ENCODE results near the gene HID1. TPM values are rescaled to one million over a fixed set of nuclear protein-coding genes. Genes with fewer than 3 reads are reported as not detected.
"Not testable (repeated sequence)": the region's sequence is repeated elsewhere in the genome, so short reads cannot be mapped to it uniquely, and the experiment has no call there.

Gene HID1
- total RNA-seq, 1 experiment from 2014 or later: 27.5 TPM

DNA sequence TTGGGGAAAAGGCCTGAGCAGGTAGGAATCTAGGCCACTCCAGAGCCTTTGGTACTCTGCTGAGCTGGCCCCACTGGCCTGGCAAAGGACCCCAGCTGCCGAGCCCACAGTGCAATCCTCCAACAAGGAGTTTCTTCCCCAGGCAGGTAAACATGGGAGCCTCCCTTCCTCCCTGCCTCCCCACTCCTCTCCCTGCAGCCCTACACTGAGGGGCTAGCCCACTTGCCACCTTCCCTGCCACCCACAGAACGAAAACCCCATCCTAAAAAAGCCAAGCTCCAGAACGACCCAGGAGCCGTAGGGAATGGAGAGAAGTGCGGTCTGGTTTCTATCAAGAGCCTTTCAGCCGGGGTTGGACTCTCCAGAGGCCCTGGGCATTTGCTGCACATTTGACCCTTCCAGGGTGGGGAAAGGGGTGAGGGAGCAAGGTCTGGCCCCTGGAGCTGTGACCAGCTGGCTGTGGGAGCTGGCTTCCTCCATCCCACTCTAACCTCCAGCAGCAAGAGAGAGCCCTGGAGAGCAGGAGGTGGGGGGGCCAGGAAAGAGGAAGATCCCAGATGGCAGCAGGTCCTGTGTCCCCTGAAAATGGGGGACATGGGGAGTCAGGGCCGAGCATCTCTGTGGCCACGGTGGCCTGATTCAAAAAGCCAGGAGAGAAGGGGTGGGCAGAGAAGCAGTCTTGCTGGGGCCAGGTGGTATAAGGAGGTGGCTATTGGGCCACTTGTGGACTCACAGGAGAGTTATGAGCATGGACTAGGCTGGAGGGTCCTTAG, 1.3 kb downstream of the HID1 start:
- DNase-seq (ENCODE audit: low spot score): no peak

DNA sequence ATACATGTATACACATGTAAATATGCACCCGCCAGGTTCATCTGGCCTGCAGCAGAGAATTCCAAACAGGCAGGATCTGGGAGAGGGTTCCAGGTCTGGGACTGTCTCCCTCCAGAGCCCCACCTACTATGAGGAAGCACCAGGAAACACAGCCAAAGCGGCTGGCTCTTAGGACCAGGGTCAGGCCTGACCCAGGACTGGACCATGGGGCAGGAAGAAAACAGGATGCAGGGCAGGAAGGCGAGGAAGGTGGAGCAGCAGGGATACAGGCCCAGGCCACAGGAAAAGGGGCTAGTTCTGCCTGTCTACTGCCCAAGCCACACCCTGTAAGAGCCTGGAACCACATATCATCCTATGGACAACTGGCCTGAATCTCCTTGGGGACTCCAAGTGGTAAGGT, 2.2 kb downstream of the HID1 start:
- no peak for DNase-seq (ENCODE audit: low spot score)

DNA sequence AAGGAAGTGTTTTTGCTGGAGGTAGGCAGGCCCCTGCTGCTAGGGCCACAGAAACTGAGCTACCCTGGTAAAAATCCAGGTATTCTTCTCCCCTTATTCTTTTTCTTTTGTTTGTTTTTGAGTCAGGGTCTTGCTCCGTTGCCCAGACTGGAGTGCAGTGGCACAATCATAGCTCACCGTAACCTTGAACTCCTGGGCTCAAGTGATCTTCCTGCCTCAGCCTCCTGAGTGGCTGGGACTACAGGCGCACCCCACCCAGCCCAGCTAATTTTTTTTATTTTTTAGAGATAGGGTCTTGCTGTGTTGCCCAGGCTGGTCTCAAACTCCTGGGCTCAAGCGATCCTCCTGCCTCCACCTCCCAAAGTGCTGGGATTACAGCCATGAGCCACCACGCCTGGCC, 3.1 kb downstream of the HID1 start:
- not testable (repeated sequence) for DNase-seq (ENCODE audit: low spot score)

DNA sequence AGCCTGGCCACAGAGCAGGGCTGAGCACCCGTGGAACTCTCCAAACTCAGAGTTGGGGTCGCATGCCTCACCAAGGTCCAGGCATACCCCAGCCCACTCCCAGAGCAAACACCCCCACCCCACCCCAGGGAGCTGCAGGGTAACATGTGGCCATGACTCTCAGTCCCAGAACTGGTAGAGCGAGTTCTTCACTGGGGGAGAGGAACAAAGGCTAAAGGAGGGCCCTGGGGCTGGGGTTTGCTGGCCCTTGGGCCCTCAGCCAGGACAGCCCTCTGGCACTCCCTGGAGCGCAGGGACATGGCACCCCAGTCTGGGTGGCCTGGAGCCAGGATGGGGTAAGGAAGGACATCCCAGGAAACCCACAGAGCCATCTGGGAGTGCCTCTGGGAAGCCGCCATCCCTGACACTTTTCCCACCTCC, 4.2 kb downstream of the HID1 start:
- peak; percentile 80 for DNase-seq (ENCODE audit: low spot score)

DNA sequence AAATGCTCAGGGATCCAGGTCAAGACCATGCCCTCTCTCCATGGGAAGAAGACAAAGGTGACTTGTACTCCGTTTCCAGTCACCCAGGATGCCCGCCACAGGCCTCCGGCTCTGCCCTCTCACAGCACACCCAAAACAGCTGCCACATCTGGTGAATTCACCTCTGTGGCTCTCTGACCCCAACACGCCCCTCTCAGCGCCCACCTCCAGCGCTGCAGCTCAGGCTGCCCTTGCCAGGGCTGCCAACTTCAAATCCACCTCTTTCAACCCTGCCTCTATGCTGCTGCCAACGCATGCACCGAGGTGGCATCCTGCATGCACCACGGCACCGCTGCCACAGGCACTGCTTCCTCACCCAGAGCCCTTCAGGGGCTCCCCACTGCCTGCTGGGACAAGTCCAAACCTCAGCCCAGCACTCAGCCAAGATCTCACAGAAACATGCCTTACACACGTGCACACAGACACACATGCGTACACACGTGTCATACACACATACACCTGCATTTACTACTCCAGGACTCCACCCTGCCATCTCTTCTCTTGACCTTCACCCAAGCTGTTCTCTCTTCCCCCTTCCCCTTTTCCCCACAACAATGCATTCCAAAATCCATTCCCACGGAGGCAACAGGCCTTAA, 7.5 kb downstream of the HID1 start:
- no peak for DNase-seq (ENCODE audit: low spot score)

DNA sequence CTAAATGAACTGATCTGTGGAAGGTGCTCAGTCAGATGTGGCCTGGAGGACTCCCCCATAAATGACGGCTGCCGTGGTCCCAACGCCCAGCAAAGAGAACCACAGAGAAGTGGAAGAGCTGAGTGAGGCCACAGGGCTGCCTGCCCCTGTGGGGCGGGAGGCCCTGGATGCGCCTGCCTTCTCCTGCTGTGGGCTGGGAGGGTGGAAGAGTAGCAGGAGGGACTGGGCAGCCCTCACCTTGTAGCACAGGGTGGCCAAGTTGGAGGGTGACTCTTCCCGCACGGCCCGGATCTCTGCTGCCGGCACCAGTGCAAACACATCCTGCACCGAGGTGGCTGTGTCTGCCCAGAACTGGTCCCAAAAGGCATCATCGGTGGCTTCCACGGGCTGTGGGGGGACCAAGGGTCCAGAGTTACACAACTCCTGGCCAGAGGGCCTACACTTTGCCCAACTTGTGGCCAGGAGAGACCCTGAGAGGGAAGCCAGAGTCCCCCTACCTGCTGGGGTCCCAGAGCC, 8.3 kb downstream of the HID1 start:
- DNase-seq (ENCODE audit: low spot score): no peak

DNA sequence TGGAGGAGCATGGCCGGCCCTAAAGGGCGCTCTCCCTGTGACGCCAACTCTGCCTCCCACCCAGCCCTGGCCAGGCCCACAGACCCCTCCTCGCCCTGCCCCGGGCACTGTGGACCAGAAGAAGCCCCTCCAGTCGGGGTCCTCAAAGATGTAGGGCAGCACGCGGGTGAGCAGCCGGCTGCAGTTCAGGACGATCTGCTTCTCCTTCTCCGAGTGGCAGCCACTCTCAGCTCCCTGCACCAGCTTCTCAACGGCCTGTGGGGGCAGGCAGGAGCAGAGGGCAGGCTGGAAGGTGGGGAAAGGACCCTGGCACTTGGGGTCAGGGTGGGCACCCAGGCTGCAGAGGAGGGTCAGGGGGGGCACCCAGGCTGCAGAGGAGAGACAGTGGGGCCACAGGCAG, 8.9 kb downstream of the HID1 start:
- DNase-seq (ENCODE audit: low spot score): no peak

DNA sequence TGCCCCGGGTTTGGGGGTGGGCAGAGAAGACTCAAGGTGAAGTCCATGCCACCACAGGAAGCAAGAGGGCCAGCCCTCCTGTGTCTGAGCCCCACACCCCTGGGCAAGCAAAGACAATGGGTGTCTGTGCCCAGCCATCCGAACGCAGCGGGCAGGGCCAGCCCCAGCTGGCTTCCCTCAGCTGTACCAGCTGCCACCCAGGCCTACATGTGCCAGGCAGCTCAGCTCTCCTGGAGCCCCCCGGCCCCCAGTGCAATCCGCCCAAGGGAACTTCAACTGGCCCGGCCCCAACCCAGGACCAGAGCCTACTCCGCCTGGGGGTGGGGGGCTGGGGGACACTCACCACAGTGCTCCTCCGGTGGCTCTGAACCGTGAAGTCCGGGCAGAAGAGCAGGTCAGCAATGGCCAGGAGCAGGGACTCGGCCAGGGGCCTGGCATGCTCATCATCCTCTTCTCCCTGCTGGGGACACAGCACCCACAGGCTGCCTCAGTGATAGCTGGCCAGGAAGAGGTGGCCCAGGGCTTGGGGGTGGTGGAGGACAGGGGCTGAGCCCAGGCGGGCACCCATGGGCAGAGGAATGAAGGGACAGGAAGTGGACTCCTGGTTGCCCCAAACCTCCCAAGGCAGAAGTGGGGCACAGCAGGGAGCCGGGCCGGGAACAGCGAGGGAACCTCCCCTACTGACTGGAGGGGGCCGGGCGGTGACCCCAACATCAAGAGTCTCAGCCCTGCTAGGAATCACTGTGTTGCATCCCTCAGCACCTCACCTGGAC, 9.8 kb downstream of the HID1 start:
- no peak for DNase-seq (ENCODE audit: low spot score)

DNA sequence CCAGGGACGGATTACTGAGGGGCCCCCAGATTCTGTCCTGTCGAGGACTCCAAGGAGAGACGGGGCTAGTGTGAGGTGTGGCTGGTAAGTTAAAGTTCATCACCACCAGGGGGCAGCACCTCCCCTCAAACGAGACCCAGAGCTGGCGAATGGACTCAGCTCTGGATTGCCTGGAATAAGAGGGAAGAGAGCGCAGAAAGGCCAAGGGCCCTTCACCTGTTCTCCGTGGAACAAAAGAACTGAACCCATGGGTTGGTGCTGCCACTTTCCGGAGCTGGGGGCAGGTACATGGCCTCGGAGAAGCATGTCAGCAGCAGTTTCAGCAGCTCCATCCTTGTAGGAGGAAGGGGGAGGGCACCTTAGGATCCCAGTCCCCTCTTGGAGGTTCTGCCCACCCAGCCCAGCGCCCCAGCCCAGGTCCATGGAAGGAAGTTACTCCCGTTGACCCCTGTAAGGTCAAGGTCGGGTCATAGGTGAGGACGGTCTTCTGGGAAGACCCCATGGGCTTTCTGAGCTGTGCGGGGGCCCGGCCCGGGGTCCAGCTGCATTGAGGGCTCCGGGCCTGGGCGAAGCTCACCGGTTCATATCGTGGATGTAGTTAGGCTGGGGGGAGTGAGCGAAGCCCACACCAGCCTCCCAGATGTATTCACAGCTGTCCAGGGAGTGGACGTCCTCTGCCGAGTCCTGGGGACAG, 10.8 kb downstream of the HID1 start:
- DNase-seq (ENCODE audit: low spot score): peak; percentile 91

DNA sequence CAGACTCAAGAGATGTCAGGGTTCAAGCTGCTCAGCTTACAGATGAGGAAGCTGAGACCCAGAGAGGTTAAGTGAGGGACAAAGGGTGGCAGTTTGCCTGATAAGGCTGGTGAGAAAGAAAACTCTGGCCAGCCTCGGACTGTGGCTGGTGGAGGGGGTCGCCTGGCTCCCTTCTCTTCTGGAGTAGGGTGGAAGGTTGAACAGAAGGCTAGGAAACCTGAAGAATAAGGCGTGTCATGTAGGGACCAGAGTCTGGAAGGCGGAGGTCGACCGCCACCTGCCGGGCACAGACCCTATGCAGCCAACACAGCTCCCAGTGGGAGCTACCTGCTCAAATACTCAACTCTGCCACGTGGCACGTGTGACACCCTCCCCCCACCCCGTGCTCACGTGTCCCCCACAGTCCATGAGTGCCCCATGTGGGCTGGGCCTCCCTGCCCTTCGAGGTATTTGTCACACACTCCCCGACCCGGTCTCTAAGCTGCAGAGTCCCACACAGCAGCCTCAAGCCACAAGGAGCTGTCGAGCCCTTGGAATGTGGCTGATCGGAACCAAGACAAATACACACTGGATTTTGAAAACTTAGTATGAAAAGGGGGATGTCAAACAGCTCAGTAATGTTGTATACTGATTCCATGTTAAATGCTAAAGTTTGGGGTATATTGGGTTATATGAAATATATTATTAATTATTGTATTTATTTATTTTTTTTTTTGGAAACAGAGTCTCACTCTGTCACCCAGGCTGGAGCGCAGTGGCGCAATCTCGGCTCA, 11.8 kb downstream of the HID1 start:
- DNase-seq (ENCODE audit: low spot score): peak; percentile 81

DNA sequence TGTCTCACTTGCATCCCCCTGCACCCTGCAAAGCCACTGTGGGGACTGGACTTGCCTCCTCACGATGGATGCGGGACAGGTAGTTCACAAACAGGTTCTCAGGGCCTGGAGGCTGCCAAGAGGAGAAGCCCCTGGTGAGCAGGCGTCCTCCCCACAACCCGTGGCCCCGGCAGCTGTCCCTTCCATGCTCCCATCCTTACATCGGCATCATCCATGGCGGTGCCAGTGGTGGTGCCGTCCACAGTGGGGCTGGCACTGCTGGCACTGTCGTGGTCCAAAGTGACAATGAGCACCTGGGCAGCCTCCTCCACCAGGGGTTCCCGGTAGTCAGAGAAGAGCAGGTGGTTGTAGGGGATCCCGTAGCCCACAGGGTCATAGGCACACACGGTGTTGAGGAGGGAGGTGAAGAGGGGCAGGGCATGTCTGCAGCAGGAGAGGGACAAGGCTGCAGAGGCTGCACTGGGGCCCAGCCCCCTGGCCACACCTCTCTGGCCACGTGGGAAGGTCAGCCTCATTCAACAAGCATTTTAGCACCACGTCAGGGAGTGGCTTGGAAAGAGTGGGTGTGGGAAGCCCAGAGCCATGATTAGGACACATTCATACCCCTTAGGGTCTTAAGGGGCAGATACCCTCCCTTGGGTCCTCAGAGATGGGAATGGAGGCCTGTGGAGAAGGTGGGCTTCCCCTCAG, 12.6 kb downstream of the HID1 start:
- no peak for DNase-seq (ENCODE audit: low spot score)

DNA sequence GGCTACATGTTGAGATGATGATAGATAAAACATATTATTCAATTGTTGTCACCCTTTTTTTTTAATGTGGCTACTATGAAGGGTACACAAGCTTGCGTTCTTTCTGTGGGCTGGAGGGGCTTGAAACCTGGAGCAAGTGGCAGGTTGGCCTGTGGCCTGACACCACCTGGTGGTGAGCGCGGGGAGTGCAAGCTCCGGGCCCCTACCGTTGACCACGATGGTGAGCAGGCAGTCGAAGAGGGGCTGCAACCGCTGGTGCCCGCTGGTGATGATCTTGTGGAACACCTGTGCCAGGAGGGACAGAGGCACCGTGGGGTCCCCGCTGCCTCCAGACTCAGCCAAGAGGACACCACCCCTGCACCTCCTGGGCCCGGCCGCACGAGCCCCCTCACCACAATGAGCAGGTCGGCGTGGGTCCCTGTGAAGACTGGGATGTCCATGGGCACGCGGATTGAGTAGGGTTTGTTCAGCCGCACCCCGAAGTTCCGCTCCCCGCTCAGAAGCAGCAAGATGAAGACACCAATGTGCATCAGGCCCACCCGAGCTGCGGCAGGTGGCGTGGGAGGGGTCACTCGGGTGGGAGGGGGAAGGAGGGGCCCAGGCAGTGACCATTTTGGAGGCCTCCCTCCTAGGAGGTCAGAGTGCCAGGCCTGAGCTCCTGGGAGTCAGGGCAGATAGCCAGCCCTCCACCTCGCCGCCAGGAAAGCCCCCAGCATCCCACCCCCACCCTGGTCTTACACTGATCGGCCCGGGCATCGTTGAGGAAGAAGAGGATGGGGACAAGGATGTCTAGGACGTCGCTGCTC, 14.4 kb downstream of the HID1 start:
- DNase-seq (ENCODE audit: low spot score): peak; percentile 68

DNA sequence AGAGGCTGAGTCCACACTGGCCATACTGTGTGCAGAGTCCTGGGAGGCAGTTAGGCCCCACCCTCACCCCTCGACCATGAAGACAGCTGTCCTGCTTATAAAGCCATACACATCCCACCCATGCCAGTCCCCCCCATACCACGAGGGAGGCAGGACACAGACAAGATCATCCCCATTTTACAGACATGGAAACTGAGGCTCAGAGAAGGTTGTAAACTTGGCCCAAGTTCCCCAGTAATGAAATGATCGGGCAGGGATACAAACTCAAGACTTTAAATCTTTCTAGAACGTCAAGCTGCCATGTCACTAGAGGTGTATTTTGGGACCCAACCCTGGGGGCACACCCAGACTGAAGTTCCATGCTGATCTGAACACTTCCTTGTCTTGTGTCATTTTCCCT, 16.5 kb downstream of the HID1 start:
- no peak for DNase-seq (ENCODE audit: low spot score)

DNA sequence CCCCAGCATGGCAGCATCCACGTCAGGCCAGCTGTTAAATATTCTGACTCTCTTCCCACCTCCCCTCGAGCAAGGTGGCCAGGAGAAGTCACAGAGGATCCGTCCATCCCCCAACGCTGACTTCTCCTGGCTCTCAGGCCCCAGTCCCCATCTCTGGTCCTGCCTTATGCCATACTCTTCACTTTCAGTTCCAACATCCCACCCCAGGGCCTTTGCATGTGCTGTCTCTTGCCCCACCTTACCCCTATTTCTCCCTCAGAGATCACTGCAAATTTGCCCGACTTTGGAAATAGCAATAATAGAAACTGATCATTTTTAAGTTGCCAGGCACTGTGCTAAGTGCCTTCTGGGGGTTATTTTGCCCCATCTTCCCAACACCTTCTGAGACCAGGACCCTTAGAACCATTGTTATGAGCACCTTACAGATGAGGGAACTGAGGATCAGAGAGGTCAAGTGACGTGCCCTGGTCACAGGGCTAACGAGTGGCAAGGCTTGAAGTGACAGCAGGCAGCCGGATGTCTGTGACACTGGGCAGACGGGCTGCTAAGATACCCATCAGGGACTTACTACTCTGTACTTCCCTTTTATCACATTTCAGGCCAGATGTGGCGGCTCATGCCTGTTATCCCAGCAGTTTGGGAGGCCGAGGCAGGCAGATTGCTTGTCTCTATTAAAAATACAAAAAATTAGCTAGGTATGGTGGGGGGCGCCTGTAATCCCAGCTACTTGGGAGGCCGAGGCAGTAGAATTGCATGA, 17.7 kb downstream of the HID1 start:
- DNase-seq (ENCODE audit: low spot score): no peak

DNA sequence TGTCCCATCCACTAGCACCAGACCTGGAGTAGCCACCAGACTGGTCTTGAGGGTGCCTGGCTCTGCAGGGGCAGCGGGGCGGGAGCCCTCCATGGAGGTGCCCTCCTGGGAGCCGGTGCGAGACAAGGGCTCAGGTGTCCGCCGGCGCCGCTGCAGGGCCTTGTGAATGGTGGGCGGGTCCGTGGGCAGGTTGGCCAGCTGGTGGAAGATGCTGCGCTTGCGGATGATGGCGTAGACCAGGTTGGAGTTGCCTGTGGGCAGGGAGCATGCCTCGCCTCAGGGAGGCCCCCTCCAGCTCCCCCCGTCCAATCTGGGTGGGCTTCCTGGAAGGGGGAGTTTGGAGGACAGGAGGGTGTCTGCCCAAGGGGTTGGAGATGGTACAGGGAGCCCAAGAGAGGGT, 18.4 kb downstream of the HID1 start:
- no peak for DNase-seq (ENCODE audit: low spot score)

DNA sequence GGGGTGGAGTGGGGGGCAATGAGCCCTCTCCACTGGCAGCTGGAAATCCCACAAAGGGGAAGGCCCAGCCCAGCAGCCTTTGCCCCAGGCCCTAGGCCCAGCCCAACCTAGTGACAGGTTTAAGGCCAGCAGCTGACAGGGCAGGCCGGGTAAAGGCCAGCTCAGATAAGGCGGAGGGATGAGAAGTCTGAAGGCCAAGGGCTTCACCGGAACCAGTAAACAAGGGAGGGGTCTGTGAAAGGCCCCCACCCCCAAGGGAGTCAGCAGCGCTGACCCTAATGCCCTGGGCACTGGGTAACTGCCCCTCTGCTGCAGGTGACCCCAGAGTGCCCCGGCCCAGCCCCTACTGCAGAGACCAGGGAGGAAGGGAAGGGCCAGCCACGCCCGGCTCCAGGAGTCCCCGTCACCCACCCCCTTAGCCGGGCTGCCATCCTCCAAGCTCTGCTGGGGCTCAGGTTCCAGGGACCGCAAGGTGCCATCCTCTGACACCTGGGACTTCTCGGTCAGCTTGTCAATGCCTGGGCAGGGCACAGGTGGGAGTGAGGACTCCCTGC, 19.3 kb downstream of the HID1 start:
- DNase-seq (ENCODE audit: low spot score): no peak

DNA sequence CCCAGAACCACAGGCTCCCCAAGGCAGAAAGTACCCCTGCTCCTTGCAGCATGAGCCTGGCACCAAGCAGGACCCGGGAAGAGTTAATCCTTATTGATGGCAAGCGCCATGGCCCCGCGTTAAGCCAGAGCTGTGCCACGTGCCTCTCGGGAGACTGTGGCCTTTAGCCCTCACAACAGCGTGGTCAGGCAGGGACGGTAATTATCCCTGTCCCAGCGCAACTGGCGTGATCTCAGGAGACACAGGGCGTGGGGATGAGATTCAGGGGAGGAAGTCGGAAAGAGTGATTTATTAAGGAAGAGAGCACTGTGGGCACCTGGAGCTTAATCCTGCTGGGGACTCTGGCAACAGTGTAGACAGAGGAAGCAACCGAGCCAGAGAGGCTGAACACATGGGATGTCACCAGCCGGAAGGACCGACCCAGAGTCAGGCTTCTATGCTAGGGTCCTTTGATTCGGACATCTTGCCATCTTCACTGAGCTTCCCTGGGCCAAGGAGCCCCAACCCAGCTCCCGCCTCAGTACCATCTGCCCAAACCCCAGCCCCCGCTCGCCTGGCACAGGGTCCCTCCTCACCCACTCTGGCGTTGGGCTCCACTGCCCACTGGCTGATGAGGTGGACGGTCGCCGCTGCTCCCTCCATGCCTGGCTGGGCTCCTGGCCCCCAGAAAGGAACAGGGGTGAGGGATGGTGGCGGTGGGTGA, 20.0 kb downstream of the HID1 start:
- DNase-seq (ENCODE audit: low spot score): no peak

All from HT-29 (cell line).